ENCODE measurements around the gene CRABP2.

Gene CRABP2

GRCh38 chr1:156666862-156667609, 38.3 kb downstream of the CRABP2 start:
- DNase-seq = no peak

GRCh38 chr1:156665539-156665938, 39.8 kb downstream of the CRABP2 start:
- DNase-seq = no peak

- DNase-seq = no peak
Measured at GRCh38 chr1:156664767-156665411, 40.5 kb downstream of the CRABP2 start.

DNA sequence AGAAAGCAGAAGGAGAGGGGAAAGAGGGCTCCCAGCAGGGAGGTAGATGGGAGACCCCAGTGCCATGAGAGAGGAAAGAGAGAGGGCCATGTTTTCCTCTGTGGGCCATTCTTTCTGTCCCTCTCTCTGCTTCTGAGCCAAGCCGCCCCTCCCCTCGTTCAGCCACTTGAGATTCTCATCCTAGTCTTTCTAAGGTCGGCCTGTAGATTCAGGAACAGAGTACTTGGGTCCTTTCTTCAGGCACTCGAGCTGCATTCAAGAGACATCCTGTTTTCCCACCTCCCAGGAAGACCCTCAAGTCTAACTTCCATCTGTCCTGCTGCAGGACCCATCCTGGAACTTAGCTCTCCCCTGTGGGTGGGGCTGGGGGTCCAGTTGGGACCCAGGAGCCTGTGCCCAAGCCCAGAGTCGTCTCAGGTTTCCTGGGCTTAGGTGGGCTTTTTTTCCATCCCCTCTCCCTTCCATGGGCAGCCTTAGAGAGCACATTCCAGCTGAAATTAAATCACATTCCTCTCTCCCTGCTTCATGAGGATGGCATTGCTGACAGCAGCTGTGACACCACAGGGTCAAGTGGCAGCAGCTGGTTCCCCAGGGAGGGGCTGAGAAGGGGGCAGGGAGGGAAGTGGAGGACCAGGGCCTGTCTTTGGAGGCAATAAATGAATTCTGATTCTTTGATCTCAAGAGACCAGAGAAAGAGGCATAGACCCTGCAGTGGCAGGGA, 41.2 kb downstream of the CRABP2 start:
- DNase-seq = no peak

DNA sequence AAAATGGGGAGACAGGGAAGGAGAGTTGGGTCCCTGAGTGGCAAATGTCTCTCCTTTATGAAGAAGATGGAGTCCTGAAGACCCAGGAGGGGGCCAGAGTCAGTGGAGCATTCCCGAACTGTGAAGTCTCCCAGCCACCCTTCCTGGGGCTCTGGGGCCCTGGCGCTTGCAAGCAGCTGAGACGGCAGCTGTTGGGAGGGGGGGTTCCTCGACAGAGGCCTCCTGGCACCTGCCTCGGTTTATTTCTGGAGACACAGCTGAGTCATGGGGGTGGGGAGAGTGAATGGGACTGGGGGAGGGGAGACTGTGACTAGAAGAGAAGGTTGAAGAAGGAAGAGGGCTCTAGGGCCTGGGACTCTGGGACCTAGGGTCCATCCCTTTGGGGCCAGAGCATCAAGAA, 42.2 kb downstream of the CRABP2 start:
- no peak for DNase-seq

GRCh38 chr1:156662800-156663055, 42.7 kb downstream of the CRABP2 start:
- no peak for DNase-seq

GRCh38 chr1:156662005-156662799, 43.2 kb downstream of the CRABP2 start:
- DNase-seq = no peak

- no peak for DNase-seq
Measured at GRCh38 chr1:156660752-156661112, 44.7 kb downstream of the CRABP2 start.

DNA sequence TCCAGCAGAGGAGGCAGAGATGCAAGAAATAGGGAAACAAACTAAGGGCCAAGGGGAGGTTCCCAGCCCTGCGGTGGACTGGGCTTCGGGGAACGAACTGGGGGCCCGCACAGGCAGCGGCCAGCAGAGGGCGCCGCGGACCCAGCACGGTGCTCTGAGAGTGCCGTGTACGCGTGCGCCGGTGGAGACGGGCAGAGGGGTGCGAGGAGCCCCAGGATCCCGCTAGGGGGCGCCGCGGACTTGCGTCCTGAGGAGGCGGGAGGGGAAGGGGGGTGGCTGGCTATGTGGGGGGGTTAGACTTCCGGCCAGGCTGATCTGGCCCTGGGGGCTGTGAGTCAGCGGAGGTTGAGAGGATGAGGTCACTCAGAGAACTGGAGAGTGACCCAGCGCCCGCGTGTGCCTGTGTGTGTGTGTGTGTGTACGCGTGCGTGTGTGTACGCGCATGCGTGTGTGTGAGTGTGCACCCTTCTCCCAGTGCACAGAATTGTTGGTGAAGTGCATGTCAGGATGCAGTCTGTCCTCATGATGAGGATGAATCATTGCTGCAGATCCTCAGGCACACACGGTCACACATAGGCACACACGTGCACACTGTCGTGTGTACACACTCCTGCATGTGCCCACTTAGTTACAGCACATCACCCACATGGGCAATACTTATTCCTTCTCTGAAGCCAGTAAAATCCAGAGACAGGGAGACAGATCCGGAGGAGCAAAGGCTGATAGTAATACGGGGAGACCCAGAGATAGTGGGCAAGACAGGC, 45.2 kb downstream of the CRABP2 start:
- peak; percentile 97 for DNase-seq

GRCh38 chr1:156659661-156659987, 45.8 kb downstream of the CRABP2 start:
- no peak for DNase-seq

- DNase-seq = no peak
Measured at GRCh38 chr1:156658945-156659574, 46.3 kb downstream of the CRABP2 start.

DNA sequence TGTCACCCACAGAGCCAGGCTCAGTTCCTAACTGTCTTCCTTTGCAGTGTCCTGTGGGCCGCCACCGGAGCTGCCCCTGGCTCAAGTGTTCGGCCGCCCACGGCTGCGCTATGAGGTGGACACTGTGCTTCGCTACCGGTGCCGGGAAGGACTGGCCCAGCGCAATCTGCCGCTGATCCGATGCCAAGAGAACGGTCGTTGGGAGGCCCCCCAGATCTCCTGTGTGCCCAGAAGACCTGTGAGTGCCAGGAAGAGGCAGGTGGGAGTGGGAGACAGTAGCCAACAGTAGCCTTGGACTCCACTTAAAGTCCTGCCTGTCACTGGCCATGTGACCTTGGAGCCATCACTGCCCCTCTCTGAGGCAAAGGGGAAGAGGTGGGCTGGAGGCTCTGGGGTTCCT, 46.9 kb downstream of the CRABP2 start:
- no peak for DNase-seq

GRCh38 chr1:156657741-156658319, 47.6 kb downstream of the CRABP2 start:
- no peak for DNase-seq

GRCh38 chr1:156656806-156657740, 48.3 kb downstream of the CRABP2 start:
- DNase-seq = peak; percentile 77

- no peak for DNase-seq
Measured at GRCh38 chr1:156655904-156656516, 49.4 kb downstream of the CRABP2 start.

DNA sequence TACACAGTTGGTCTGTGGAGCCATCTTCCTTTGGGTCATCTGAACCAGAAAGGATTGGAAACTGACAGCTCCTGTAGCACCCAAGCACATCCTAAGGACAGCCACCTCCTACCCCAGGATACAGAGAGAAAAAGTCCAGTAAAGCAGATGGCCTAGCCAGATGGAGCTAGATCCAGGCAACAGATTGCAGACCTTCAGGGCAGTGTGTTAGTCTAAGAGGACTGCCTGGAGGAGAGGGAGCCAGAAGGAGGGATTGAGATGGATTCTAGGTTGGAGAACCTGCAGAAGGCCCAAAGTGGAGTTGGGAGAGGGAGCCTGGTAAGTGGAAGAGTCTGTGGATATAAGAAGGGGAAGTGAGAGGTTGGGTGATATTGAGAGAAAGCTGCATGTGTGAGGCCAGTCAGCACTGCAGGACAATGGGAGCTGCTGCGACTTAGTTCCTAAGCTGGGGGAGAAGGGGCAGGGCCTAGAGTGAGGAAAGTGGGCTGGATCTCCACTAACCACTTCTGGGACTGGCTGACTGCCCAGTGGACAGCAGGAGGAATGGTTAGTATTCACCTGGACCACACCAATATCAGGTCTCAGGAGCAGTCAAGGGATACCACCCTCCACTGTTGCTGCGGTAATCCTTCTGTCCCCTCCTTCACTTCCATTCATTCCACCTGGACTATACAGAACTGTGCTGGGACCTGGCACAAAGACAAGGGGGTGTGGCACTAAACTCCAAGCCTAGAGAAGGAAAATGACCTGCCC, 50.1 kb downstream of the CRABP2 start:
- no peak for DNase-seq

DNA sequence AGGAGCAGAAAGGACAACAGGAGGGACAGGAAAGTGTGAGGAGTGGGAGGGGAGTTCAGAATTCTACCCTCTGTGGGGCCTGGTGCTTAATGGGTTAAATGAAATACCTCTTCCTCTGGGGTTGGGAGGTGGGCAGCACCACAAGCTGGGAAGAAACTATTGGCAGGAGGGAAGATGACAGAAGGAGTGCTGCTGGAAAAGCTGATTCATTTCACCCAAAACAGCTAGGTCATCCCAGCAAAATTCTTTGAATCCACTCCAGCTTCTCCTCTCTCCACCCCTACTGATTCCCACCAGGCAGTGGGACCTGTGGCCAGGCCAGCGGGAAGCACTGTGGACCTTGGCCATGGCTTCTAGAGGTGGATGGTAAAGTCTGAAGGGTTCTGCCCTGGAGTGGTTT, 50.7 kb downstream of the CRABP2 start:
- DNase-seq = no peak

GRCh38 chr1:156652992-156653355, 52.4 kb downstream of the CRABP2 start:
- DNase-seq = no peak

GRCh38 chr1:156652131-156652991, 53.0 kb downstream of the CRABP2 start:
- DNase-seq = no peak

Data from activated CD4-positive, alpha-beta T cell treated with anti-CD3 and anti-CD28 coated beads, Interleukin-10, Interleukin-2, amounts not matched to agents 100 ng/mL and 50 ng/mL, durations not matched to agents 16 hours and 8 hours (primary cell).